Measurements from ENCODE around the gene DMRTA1.

The DMRTA1 gene

GRCh38 chr9:22446950-22447617 lies 460 bp downstream of the DMRTA1 start:
- ATAC-seq (ENCODE audit: low read depth) (peak; percentile 79), DNase-seq (ENCODE audit: low spot score) (no peak)
- TF ChIP-seq CTCF (IDR thresholded peaks at IDR 0.05; ENCODE audit: poor library complexity, severe bottlenecking): peak; percentile 53
- H3K27ac ChIP-seq (ENCODE audit: poor library complexity, severe bottlenecking): peak overlapping the region; percentile 21
- peaks cover 11% of the 10 kb centered on the region for H3K4me1 ChIP-seq (ENCODE audit: insufficient read depth, poor library complexity, severe bottlenecking)
- H3K9me3 ChIP-seq (ENCODE audit: severe bottlenecking): no peaks in the 10 kb centered on the region
- peaks cover 3% of the 10 kb centered on the region for H3K27me3 ChIP-seq (ENCODE audit: insufficient read depth, poor library complexity, severe bottlenecking)
- H3K4me3 ChIP-seq (ENCODE audit: severe bottlenecking): peak overlapping the region; percentile 60
- no peaks in the 10 kb centered on the region for H3K36me3 ChIP-seq (ENCODE audit: low read depth)

- Histone ChIP-seq H3K4me1 (ENCODE audit: insufficient read depth, poor library complexity, severe bottlenecking) (peaks cover 11% of the 10 kb centered on the region), H3K9me3 (ENCODE audit: severe bottlenecking) (no peaks in the 10 kb centered on the region), H3K27me3 (ENCODE audit: insufficient read depth, poor library complexity, severe bottlenecking) (peaks cover 3% of the 10 kb centered on the region), H3K4me3 (ENCODE audit: severe bottlenecking) (peak overlapping the region; percentile 60), H3K36me3 (ENCODE audit: low read depth) (no peaks in the 10 kb centered on the region), H3K27ac (ENCODE audit: poor library complexity, severe bottlenecking) (peak overlapping the region; percentile 21)
- ATAC-seq (ENCODE audit: low read depth) (no peak; the same call in 2 of the 3 replicates), DNase-seq (ENCODE audit: low spot score) (no peak)
- peak; percentile 30 for TF ChIP-seq CTCF (IDR thresholded peaks at IDR 0.05; ENCODE audit: poor library complexity, severe bottlenecking)
Observed at GRCh38 chr9:22447618-22448305, 1.1 kb downstream of the DMRTA1 start.

GRCh38 chr9:22449719-22450118 lies 3.1 kb downstream of the DMRTA1 start:
- H3K4me3 ChIP-seq (ENCODE audit: severe bottlenecking): no peak overlapping the region
- DNase-seq (ENCODE audit: low spot score) (no peak), ATAC-seq (ENCODE audit: low read depth) (no peak)
- no peaks in the 10 kb centered on the region for H3K9me3 ChIP-seq (ENCODE audit: severe bottlenecking)
- no peaks in the 10 kb centered on the region for H3K36me3 ChIP-seq (ENCODE audit: low read depth)
- no peak overlapping the region for H3K27ac ChIP-seq (ENCODE audit: poor library complexity, severe bottlenecking)
- peaks cover 11% of the 10 kb centered on the region for H3K4me1 ChIP-seq (ENCODE audit: insufficient read depth, poor library complexity, severe bottlenecking)
- TF ChIP-seq CTCF (IDR thresholded peaks at IDR 0.05; ENCODE audit: poor library complexity, severe bottlenecking): no peak
- no peaks in the 10 kb centered on the region for H3K27me3 ChIP-seq (ENCODE audit: insufficient read depth, poor library complexity, severe bottlenecking)

- peak; percentile 92 for TF ChIP-seq CTCF (IDR thresholded peaks at IDR 0.05; ENCODE audit: poor library complexity, severe bottlenecking)
- Histone ChIP-seq H3K4me1 (ENCODE audit: insufficient read depth, poor library complexity, severe bottlenecking) (peaks cover 6% of the 10 kb centered on the region), H3K9me3 (ENCODE audit: severe bottlenecking) (no peaks in the 10 kb centered on the region), H3K36me3 (ENCODE audit: low read depth) (no peaks in the 10 kb centered on the region), H3K27me3 (ENCODE audit: insufficient read depth, poor library complexity, severe bottlenecking) (no peaks in the 10 kb centered on the region), H3K4me3 (ENCODE audit: severe bottlenecking) (no peak overlapping the region), H3K27ac (ENCODE audit: poor library complexity, severe bottlenecking) (no peak overlapping the region)
- DNase-seq (ENCODE audit: low spot score) (no peak), ATAC-seq (ENCODE audit: low read depth) (peak; percentile 40; the same call in 1 of the 3 replicates)
Observed at GRCh38 chr9:22452415-22453010, 5.9 kb downstream of the DMRTA1 start.
